Cardiac muscle cell (in vitro differentiated cells and primary cell): ENCODE results near the gene CEP131. TPM values are rescaled to one million over a fixed set of nuclear protein-coding genes. Genes with fewer than 3 reads are reported as not detected.
"Not testable (repeated sequence)": the region's sequence is repeated elsewhere in the genome, so short reads cannot be mapped to it uniquely, and the experiment has no call there.

Experiments used
- DNase-seq, 2 donors: peaks; one replicate each; pipeline versions ENCODE4 v3.0.0 to v3.0.0-alpha.2; 2010 to 2017; ENCODE audit warnings: low read depth in 1 of 2, low spot score in 1 of 2
- H3K27ac ChIP-seq: fragments of 200-600 bp; sonication (generic); 2 replicates; pipeline ENCODE4 v1.5.1; 2016
- H3K27me3 ChIP-seq: fragments of 200-600 bp; sonication (generic); 2 replicates; pipeline ENCODE4 v1.6.0; 2016; ENCODE audit warnings: control low read depth
- H3K36me3 ChIP-seq: fragments of 200-600 bp; sonication (generic); 2 replicates; pipeline ENCODE4 v1.5.1; 2016; ENCODE audit warnings: control low read depth
- H3K4me1 ChIP-seq: fragments of 200-600 bp; sonication (generic); 2 replicates; pipeline ENCODE4 v1.8.1; 2017; ENCODE audit warnings: low read depth, mild to moderate bottlenecking, mixed run types
- H3K4me3 ChIP-seq: fragments of 200-600 bp; sonication (generic); 2 replicates; pipeline ENCODE4 v1.5.1; 2016; ENCODE audit warnings: mild to moderate bottlenecking
- H3K9me3 ChIP-seq: fragments of 200-600 bp; sonication (generic); 2 replicates; pipeline ENCODE4 v1.5.1; 2017; ENCODE audit warnings: low read depth, mild to moderate bottlenecking, control low read depth
- CTCF ChIP-seq: IDR thresholded peaks from 2 replicates; pipeline ENCODE4 v1.5.1; 2012; ENCODE audit warnings: low read depth, mild to moderate bottlenecking, low read length
- polyA plus RNA-seq: library from polyadenylated mRNA; unstranded; fragments of >200 nt; fragmentation: Nextera tagmentation; extraction: Ambion mirVana; gene quantifications from 2 replicates; pipeline ENCODE4 v1.2.1, GENCODE V29; 2016
- total RNA-seq: library from RNA; depleted of rRNA; stranded (reverse); fragments of >200 nt; gene quantifications from 2 replicates; pipeline ENCODE4 v1.2.3, GENCODE V29; 2016

The CEP131 gene
- total and polyA plus RNA-seq, 2 experiments from 2014 or later, result 29.2 to 37.0 TPM

GRCh38 chr17:81148986-81149533 is 73.7 kb downstream of the CEP131 start:
- no peak overlapping the region for H3K4me3 ChIP-seq
- TF ChIP-seq CTCF, result no peak
- no peaks in the 10 kb centered on the region for H3K27me3 ChIP-seq
- no peaks in the 10 kb centered on the region for H3K4me1 ChIP-seq
- no peak for DNase-seq
- H3K36me3 ChIP-seq, result no peaks in the 10 kb centered on the region
- H3K27ac ChIP-seq, result no peak overlapping the region
- H3K9me3 ChIP-seq, result no peaks in the 10 kb centered on the region

GRCh38 chr17:81148571-81148970 is 74.2 kb downstream of the CEP131 start:
- Histone ChIP-seq H3K27ac (no peak overlapping the region), H3K4me1 (no peaks in the 10 kb centered on the region), H3K9me3 (no peaks in the 10 kb centered on the region), H3K27me3 (no peaks in the 10 kb centered on the region), H3K36me3 (no peaks in the 10 kb centered on the region), H3K4me3 (no peak overlapping the region)
- DNase-seq, result no peak
- no peak for TF ChIP-seq CTCF

GRCh38 chr17:81147701-81148100 is 75.1 kb downstream of the CEP131 start:
- no peak overlapping the region for H3K27ac ChIP-seq
- H3K4me3 ChIP-seq, result no peak overlapping the region
- no peaks in the 10 kb centered on the region for H3K9me3 ChIP-seq
- no peaks in the 10 kb centered on the region for H3K27me3 ChIP-seq
- H3K36me3 ChIP-seq, result no peaks in the 10 kb centered on the region
- no peak for TF ChIP-seq CTCF
- no peak for DNase-seq
- no peaks in the 10 kb centered on the region for H3K4me1 ChIP-seq

GRCh38 chr17:81146208-81146607 is 76.6 kb downstream of the CEP131 start:
- H3K27ac ChIP-seq, H3K27me3 ChIP-seq, H3K4me1 ChIP-seq, H3K9me3 ChIP-seq, H3K36me3 ChIP-seq, H3K4me3 ChIP-seq, DNase-seq: not testable (repeated sequence)

GRCh38 chr17:81144423-81144781 is 78.4 kb downstream of the CEP131 start:
- H3K27ac ChIP-seq, result no peak overlapping the region
- no peaks in the 10 kb centered on the region for H3K36me3 ChIP-seq
- no peak for TF ChIP-seq CTCF
- H3K9me3 ChIP-seq, result no peaks in the 10 kb centered on the region
- H3K4me1 ChIP-seq, result no peaks in the 10 kb centered on the region
- no peak for DNase-seq
- no peak overlapping the region for H3K4me3 ChIP-seq
- H3K27me3 ChIP-seq, result no peaks in the 10 kb centered on the region

- no peaks in the 10 kb centered on the region for H3K36me3 ChIP-seq
- DNase-seq, result no peak
- no peaks in the 10 kb centered on the region for H3K4me1 ChIP-seq
- no peak for TF ChIP-seq CTCF
- no peak overlapping the region for H3K27ac ChIP-seq
- H3K9me3 ChIP-seq, result no peaks in the 10 kb centered on the region
- no peaks in the 10 kb centered on the region for H3K27me3 ChIP-seq
- no peak overlapping the region for H3K4me3 ChIP-seq
Measured at GRCh38 chr17:81143717-81144422, 78.9 kb downstream of the CEP131 start.
